ENCODE data around the gene KAT6B. TPM values are rescaled to one million over a fixed set of nuclear protein-coding genes. Genes with fewer than 3 reads are reported as not detected.

KAT6B gene
- total and polyA plus RNA-seq, 7 donors, result 5.8 to 77.0 (median 49.9) TPM

DNA sequence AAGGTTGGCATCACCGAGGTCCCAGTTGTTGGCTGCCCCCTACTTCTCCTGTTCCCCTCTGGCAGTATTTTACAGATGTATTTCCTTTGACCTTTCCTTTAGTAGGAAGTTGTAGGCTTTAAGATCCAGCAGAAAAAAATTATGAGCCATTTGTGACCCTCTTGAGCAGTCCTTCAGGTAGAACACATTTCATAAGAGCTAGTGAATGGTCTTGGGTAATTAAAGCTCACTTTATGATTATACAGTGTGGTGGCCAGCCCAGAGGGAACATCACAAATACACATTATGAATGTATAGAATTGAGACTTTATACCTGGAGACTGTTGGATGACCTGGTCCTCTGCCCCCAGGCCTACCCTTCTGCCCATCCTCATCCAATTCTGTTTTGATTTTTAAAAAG, 57.0 kb downstream of the KAT6B start:
- 89 to 93% methylated on average over 1 of the region's 1 CpG for WGBS, 2 donors
- H3K4me3 ChIP-seq, result no peak overlapping the region
- DNase-seq, result no peak
- H3K36me3 ChIP-seq, result no peaks in the 10 kb centered on the region
- TF ChIP-seq CTCF (IDR thresholded peaks at IDR 0.05) (no peak), POLR2AphosphoS5 (IDR thresholded peaks at IDR 0.05) (no peak), POLR2A (IDR thresholded peaks at IDR 0.05) (no peak), EP300 (IDR thresholded peaks at IDR 0.05) (no peak)
- no peaks in the 10 kb centered on the region for H3K9me3 ChIP-seq
- H3K4me1 ChIP-seq, result peaks cover 0 to 40% (median 25%) of the 10 kb centered on the region in 4 donors
- no peak overlapping the region for H3K27ac ChIP-seq
- intact Hi-C loops (cut with DNase I), result no loop called here
- H3K27me3 ChIP-seq, result no peaks in the 10 kb centered on the region

DNA sequence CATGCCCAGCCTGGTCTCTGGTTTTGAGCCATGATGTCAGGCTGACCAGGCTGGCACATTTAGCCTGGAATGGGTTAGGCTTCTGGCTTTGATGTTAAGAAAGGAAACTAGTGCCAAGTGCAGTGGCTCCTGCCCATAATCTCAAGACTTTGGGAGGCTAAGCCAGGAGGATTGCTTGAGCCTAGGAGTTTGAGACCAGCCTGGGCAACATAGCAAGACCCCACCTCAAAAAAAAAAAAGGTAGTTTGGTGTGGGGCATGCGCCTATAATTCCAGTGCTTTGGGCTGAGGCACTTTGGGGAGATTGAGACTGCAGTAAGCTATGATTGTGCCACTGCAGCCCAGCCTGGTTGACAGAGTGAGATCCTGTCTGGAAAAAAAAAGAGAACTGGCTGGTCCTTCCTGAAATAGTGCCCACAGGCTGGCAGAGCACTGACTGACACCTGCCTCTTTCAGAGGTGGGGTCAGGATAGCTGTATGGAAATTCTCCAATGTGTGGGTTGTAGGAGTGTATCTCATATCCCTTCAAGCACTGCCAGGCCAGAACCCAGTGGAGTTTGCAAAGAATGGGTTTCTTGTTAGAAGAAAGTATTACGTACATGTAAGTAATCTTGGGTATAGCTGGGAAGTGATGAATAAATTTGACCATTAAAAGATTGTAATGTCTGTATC, 61.3 kb downstream of the KAT6B start:
- peaks cover 0 to 37% (median 26%) of the 10 kb centered on the region in 4 donors for H3K4me1 ChIP-seq
- DNase-seq, result no peak
- H3K27ac ChIP-seq, result no peak overlapping the region
- WGBS, 2 donors, result 74 to 95% methylated on average over 2 of the region's 2 CpGs
- H3K4me3 ChIP-seq, result no peak overlapping the region
- no peaks in the 10 kb centered on the region for H3K36me3 ChIP-seq
- intact Hi-C loops (cut with DNase I), result no loop called here
- TF ChIP-seq POLR2AphosphoS5 (IDR thresholded peaks at IDR 0.05) (no peak), CTCF (IDR thresholded peaks at IDR 0.05) (no peak), POLR2A (IDR thresholded peaks at IDR 0.05) (no peak), EP300 (IDR thresholded peaks at IDR 0.05) (no peak)
- no peaks in the 10 kb centered on the region for H3K27me3 ChIP-seq
- H3K9me3 ChIP-seq, result no peaks in the 10 kb centered on the region

DNA sequence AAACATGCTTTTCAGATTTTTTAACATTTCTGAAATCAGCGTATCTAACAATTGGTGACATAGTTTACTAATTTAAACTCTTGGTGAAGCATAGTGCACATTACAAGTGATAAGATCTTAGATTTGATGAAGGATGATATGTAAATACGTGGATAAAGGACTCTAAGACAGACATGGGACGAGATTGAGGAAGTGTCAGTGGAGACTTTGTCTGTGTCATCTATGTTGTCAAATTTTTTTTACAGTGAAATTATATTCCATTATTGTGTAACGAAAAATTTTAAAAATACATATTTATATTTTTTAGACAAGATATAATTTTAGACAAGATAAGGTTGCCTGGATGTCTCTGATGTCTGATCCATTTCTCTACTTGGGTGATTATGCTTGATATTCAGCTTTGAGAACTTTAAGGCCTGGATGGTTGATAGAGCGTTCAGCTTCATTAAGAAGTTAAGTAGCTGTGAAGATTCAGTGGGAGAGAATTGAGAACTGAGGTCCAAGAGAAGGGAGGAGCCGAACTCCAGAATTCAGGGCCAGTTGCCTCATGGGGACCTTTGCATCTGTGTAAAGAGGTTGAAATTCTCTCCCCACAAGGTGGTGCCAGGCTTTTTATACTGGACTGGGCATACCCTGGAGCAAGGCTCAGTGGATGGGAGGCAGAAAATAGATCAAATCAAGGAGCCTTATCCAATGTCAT, 62.7 kb downstream of the KAT6B start:
- Histone ChIP-seq H3K4me1 (peaks cover 0 to 24% (median 13%) of the 10 kb centered on the region in 4 donors), H3K27me3 (no peaks in the 10 kb centered on the region), H3K27ac (no peak overlapping the region), H3K9me3 (no peaks in the 10 kb centered on the region), H3K36me3 (no peaks in the 10 kb centered on the region), H3K4me3 (no peak overlapping the region)
- WGBS, 2 donors, result 81 to 87% methylated on average over 6 of the region's 6 CpGs
- no peak for DNase-seq
- intact Hi-C loops (cut with DNase I), result no loop called here
- no peak for TF ChIP-seq POLR2AphosphoS5 (IDR thresholded peaks at IDR 0.05)

DNA sequence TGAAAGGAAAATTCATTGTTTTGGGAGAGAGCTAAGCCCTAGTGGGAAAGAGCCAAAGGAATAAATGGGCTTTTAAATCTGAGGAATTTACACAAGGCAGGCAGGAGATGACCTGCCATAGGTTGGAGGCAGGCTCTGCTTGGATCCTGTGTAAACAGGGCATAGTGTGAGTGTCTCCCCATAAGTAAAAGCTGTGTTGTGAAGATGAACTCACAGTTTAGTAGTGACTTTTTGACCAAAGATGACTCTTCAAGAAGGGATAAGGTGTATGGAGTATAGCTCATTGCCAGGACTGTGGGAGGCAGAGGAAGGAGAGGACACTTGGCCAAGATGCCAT, 63.2 kb downstream of the KAT6B start:
- Histone ChIP-seq H3K4me3 (no peak overlapping the region), H3K27ac (no peak overlapping the region), H3K9me3 (no peaks in the 10 kb centered on the region), H3K4me1 (peaks cover 0 to 18% (median 11%) of the 10 kb centered on the region in 4 donors), H3K27me3 (no peaks in the 10 kb centered on the region), H3K36me3 (no peaks in the 10 kb centered on the region)
- TF ChIP-seq POLR2AphosphoS5 (IDR thresholded peaks at IDR 0.05) (no peak), CTCF (IDR thresholded peaks at IDR 0.05) (no peak), POLR2A (IDR thresholded peaks at IDR 0.05) (no peak), EP300 (IDR thresholded peaks at IDR 0.05) (no peak)
- intact Hi-C loops (cut with DNase I), result no loop called here
- no peak for DNase-seq

GRCh38 chr10:74890460-74890859, 64.1 kb downstream of the KAT6B start:
- DNase-seq, result no peak
- Histone ChIP-seq H3K27ac (no peak overlapping the region), H3K9me3 (no peaks in the 10 kb centered on the region), H3K36me3 (no peaks in the 10 kb centered on the region), H3K27me3 (no peaks in the 10 kb centered on the region), H3K4me3 (no peak overlapping the region), H3K4me1 (peaks cover 0 to 18% (median 11%) of the 10 kb centered on the region in 4 donors)
- 93 to 95% methylated on average over 7 of the region's 7 CpGs for WGBS, 2 donors
- no peak for TF ChIP-seq POLR2A (IDR thresholded peaks at IDR 0.05)
- TF ChIP-seq EP300 (IDR thresholded peaks at IDR 0.05), result no peak
- TF ChIP-seq POLR2AphosphoS5 (IDR thresholded peaks at IDR 0.05), result no peak
- TF ChIP-seq CTCF (IDR thresholded peaks at IDR 0.05), result no peak
- intact Hi-C loops (cut with DNase I), result no loop called here

Data from sigmoid colon (tissue), 7 donors.